Fibroblast of skin of abdomen (primary cell): ENCODE data around the gene KRT75. TPM values are rescaled to one million over a fixed set of nuclear protein-coding genes. Genes with fewer than 3 reads are reported as not detected.
"Not testable (repeated sequence)": the region's sequence is repeated elsewhere in the genome, so short reads cannot be mapped to it uniquely, and the experiment has no call there.

ENCODE experiments used
- DNase-seq: peaks from one replicate; pipeline ENCODE4 v3.0.0-alpha.2; 2013
- polyA plus RNA-seq, 2 experiments: library from polyadenylated mRNA; unstranded; fragments of 120-200 nt; gene quantifications; one replicate each; pipeline ENCODE4 v1.2.1, GENCODE V29; 2013; ENCODE audit not compliant: insufficient read length in 2 of 2

KRT75 gene
- not detected for polyA plus RNA-seq (2013, experiment 1 of 2; ENCODE audit: insufficient read length)
- not detected for polyA plus RNA-seq (2013, experiment 2 of 2; ENCODE audit: insufficient read length)

DNA sequence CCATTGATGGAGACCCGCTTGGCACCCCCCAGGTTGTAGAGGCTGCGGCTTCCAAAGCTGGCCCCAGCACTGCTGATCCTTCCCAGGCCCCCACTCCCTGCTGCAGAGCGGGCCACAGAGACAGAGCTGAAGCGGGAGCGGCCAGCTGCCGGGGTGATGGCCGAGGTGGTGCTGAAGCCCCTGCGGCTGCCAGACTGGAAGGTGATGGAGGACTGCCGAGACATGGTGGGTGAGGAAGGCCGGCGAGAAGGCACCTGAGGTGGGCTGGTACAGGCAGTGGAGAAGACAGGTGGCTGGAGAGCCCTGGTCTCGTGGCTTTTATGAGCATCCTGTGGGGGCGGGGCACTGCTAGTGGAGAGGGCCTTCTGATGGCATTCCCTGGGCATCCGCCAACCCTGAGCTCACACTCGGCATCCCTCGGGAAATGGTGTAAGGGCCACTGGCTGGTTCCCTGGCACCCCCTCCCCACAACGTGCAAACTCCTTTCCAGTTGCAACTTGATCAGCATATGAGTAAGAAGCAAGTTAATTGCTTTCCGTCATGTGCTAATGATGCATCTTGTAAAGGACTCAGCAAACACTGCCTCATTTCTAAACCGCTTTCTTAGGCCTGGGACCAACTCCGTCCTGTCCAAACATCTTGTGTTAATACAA, at the start of gene KRT75:
KRT75 (minus strand) TSS at position 291 of the 653 bp plus-strand sequence; CDS start at position 224, 67 bp downstream.
- DNase-seq: peak; percentile 20

DNA sequence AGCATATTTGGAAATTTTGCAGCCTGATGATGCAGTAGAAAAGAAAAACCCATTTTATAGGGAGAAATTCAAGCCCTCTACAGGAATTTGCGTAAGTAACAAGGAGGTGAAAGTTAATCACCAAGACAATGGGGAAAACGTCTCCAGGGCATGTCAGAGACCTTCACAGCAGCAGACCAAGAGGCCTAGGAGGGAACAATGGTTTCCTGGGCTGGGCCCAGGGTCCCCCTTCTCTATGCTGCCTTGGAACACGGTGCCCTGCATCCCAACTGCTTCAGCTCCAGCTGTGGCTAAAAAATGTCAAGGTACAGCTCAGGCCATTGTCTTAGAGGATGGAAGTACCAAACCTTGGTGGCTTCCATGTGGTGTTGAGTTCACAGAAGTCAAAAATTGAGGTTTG, 45.9 kb upstream of the KRT75 start:
- DNase-seq: no peak

DNA sequence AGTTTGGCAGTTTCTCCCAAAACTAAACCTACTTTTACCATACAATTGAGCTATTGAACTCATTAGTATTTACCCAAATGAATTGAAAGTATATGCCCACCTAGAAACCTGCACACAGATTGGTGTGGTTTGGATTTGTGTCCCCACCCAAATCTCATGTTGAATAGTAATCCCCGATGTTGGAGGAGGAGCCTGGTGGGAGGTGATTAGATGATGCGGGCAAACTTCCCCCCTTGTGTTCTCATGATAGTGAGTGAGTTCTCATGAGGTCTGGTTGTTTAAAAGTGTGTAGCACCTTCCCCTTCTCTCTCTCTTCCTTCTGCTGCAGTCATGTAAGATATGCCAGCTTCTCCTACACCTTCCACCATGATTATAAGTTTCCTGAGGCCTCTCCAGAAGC, 43.5 kb upstream of the KRT75 start:
- DNase-seq: no peak

DNA sequence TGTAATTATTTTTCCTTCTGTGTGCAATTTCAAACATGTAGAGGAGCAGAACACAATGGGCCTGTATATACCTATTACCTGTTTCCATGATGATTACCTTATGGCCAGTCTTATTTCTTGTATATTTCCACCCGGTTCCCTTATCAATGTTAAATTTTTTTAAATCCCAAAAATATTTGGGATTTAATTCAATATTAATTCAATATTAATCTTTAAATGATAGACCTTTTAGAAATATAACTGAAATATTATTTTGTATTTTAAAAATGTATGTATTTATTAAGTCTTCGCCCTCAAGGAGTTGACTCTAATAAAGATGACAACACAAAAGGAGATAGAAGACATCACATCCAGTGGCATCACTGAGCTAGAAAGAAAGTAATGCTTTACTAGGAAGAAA, 40.0 kb upstream of the KRT75 start:
- DNase-seq: no peak

DNA sequence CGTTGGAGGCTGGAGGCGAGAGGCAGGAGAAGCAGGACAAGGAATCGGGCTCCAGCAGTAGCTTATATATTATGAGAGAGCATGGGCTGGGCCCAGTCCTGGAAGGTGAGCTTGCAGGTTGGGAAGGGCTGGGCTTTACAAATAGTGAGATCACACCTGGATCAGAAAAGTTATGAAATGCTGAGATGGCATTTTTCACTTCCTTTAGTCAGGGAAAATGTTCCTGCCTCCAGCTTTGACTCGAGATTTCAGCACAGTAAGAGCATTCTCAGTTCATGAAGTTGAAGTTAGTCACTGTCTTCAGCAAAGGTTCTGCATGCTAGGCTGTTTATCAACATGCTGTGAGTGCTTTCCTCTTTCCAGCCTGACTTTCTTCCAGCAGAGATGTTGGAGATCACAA, 39.6 kb upstream of the KRT75 start, which contains the start of gene KRT6C:
KRT6C (minus strand) TSS at position 38 of the 400 bp plus-strand sequence. CDS start 68 bp downstream, outside the sequence.
- DNase-seq: no peak

DNA sequence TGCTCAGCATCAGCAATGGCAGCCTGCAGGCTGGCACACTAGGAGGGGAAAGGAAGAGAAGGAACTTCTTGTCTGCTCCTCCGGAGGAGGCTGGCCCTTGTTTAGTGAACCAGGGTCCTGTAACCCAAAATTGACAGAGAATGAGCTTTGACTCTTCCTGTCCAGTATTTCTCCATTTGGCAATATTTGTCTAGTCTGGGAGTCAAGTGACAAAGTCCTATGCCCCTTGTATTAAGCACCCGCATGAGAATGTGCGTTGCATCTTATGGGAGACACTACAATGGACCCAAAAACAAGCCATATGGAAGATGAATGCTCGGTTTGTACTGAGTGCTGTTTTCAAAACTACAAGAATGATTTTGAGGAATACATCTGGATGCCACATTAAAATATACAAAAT, 35.7 kb upstream of the KRT75 start:
- no peak for DNase-seq

DNA sequence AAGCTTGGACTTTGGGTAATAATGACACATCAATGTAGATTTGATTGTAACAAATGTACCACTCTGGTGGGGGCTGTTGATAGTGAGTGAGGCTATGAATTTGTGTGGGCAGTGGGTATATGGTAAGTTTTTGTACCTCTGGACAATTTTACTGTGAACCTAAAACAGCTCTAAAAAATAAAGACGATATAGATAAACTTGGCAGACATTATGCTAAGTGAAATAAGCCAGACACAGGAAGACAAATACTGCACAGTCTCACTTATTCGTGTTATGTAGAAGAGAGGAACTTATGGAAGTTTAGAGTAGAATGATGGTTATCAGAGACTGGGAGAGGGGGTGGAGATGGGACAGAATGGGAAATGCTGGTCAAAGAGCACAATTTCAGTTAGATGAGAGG, 30.7 kb upstream of the KRT75 start:
- DNase-seq: no peak

DNA sequence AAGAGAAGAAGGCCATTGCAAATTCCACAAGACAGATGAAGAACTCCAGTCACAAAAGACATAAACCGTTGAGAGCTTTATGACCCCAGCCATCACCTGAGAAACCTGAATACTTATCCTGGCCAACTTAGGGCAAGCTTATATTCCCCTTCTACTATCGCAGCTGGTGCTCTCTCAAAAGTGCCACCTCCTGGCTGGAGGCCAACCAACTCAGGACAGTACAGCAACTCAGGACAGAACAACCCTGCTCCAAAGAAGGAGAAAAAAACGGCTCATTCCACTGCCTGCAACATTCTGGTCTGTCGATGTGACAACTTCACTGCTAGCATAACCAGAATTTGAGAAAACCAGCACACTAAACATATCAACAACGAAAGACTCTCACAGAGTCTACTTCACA, 27.5 kb upstream of the KRT75 start:
- DNase-seq: no peak

DNA sequence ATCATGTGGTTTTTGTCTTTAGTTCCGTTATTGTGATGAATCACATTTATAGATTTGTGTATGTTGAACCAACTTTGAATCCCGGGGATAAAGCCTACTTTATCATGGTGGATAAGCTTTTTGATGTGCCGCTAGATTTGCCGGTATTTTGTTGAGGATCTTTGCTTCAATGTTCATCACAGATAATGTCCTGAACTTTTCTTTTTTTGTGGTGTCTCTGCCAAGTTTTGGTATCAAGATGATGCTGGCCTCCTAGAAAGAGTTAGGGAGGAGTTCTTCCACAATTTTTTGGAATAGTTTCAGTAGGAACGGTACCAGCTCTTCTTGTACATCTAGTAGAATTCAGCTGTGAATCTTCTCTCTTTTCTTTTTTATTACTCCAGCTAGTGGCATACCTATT, 24.7 kb upstream of the KRT75 start:
- DNase-seq: no peak

DNA sequence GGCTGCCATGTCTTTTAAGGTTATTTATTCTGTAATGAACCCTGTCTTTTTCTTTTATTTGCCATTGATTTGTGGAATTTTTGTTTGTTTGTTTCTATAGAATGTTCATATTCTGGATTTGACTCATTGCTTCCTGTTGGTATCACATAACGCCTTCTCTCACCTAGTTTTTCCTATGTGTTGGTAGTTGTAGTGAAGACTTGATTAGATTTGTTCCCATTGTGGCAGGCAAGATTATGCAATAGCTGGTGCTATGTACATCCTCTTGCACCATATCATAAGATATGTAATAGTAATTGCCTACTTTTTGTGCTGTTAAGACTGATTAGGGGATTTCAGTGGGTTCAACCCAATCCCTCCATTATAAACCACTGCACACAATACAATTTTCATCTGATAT, 21.6 kb upstream of the KRT75 start:
- no peak for DNase-seq

DNA sequence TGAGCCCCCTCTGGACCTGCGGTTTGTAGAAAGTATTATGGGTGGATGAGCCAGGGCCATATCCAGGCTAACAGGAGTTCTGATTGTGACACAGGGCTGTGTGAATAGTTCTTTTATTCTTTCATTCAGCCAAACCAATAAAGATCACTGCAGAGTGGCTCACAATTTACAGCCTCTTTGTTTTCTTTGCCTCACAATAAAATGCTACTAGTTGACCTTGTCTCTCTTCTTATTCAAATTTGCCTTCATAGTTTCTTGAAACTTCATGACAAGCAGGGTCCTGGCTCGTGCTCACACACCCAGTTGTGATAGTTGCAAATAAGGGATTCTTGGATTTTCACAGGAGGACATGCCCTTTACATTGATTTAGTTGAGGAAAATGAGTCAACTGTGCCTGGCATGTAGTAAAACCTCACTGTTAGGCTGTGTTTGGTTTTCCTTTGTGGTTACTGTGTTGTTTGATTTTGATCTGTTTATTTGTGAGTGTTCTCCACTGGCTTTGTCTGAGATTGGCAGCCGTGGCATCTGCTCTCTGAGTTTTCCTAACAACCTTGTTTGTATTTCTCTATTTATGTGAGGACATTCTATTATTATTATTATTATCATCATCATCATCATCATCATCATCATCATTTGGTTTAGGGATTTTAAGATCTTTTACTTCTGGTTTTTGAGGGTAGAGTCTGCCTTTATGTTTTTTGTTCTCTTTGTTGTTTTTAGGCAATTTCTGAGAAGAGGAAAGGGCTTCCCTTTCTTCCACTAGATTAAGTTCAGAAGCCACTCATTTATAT, 20.4 kb upstream of the KRT75 start:
- DNase-seq: no peak

DNA sequence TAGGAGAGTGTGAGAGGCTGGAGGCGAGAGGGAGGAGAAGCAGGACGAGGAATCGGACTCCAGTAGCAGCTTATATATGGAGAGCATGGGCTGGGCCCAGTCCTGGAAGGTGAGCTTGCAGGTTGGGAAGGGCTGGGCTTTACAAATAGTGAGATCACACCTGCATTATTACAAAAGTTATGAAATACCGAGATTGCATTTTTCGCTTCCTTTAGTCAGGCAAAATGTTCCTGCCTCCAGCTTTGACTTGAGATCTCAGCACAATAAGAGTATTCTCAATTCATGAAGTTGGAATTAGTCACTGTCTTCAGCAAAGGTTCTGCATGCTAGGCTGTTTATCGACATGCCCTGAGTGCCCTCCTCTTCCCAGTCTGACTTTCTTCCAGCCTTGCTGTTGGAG, 17.9 kb upstream of the KRT75 start, which contains the start of gene KRT6B:
KRT6B (minus strand) TSS at position 46 of the 400 bp plus-strand sequence. CDS start 68 bp downstream, outside the sequence.
- DNase-seq: no peak

DNA sequence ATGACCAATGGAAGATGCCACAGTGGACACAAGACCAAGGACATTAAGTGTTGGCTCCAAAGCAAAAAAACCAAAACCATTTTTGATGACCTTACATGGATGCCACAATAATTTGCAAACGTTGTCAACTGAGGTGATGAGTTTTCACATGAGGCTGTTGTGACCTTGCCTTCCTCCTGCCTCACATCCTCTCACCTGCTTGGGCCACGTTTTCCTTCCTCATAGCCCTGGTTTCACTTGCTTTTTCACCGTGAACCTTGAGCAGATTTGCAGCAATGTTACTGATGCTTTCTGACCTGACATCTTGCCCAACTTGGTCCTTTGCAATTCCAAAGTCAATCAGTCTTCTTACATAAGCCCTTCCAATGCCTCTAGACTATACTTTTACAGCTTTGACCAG, 14.1 kb upstream of the KRT75 start:
- DNase-seq: no peak

DNA sequence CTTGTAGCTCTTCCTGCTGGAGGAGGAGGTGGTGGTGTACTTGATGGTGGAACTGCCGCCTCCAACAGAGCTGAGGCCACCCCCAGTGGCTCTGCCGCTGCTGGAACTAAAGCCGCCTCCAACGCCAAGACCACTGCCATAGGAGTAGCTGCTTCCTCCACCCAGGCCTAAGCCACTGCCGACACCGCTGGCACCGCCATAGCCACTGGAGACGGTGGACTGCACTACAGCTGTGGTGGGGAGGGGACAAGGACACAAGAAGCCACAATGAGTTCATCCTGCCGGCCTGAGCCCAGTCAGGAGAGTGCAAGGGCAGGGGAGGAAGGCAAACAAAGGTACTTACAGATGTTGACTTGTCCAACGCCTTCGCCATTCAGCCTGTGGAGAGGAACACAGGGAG, 13.0 kb upstream of the KRT75 start:
- DNase-seq: not testable (repeated sequence)

DNA sequence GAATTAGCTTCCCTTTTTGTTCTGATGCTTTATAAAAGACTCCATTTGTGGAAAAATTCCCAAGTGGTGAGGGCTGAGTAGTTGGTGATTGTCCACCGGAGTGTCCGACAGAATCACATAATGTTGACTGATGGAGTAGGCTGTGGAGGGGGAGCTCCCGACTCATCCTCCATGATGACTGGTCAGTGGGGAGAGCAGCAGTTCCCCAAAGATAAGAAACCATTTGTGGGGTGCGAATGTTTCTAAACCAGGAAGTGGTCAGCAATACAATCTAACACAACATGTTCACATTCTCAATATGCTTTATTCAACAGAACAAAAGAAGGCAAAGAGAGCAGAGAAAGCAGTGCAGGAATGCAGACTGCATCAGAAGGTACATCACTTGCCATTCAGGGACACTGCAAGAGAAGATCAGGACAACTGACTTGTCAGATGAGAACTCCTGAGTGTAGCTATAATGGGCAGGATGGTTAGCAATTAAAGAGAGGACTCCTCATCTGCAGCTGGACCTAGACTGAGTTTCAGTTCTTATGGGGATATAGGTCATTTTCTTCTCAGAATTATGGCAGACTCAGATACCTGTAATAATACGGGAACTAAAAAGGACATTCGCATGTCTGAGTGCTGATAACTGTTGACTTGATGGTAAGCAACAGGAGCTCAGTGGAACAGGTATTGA, 12.3 kb upstream of the KRT75 start:
- DNase-seq: no peak

DNA sequence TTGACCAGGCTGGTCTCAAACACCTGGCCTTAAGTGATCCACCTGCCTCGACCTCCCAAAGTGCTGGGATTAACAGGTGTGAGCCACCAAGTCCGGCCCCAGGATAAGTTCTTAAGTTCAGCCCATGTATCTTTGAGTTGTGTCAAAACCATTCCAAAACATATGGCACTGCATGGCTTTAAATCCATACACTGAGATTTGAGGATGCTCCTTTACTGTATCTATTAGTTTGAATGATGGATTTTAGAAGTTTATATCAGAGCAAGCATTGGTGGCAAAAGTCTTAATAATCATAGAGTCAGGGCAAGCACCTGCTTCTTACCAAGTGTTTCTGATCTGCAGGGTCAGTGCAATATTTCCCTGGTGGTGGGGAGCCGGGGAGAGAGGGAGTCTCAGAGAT, 11.7 kb upstream of the KRT75 start:
- no peak for DNase-seq

DNA sequence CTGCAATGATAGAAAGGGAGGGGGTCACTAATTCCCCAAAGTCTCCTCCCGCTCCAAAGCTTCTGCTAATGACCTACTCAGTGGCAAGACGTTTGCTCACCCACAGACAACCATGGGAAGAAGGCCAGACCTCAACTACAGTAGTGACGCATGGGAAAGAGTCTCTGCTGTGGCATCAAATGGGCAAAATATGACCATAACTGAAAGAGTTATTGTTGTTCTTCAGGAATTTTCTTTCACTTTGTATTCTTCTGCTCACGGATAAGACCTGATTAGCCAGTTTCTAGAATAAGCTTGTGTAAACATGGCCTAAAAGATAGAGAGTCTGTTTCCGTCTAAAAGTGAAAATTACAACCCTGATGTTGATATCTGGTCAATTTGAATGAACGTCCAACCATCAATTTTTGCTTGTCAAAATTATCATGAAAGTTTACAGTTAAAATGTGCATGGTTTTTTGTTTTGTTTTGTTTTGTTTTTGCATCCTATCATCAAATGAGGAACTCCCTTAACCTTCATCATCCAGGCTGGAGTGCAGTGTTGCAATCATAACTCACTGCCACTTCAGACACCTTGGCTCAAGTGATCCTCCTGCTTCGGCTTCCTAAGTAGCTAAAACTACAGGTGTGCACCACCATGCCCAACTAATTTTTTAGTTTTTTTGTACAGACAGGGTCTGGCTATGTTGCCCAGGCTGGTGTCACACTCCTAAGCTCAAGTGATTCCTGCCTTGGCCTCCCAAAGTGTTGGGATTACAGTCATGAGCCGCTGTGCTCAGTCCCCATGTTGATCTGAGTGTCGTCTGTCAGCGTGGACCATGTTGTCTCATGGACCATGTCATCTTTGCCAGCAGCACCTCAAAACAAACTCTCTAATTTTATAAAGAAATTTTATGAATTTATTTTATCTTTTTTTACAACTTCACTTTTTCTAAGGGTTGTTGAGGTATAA, 10.8 kb upstream of the KRT75 start:
- no peak for DNase-seq

DNA sequence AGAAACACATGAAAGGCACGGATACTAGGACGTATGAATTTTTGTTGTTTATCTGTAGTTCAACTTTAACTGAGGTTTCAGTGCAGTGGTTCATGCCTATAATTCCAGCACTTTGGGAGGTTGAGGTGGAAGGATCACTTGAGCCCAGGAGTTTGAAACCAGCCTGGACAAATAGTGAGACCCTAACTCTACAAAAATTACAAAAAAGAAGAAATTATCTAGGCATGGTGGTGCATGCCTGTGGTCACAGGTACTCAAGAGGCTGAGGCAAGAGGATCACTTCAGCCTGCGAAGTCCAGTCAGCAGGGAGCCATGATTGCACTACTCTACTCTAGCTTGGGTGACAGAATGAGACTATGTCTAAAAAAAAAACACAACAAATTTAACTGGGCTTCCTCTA, 9.8 kb upstream of the KRT75 start:
- no peak for DNase-seq

DNA sequence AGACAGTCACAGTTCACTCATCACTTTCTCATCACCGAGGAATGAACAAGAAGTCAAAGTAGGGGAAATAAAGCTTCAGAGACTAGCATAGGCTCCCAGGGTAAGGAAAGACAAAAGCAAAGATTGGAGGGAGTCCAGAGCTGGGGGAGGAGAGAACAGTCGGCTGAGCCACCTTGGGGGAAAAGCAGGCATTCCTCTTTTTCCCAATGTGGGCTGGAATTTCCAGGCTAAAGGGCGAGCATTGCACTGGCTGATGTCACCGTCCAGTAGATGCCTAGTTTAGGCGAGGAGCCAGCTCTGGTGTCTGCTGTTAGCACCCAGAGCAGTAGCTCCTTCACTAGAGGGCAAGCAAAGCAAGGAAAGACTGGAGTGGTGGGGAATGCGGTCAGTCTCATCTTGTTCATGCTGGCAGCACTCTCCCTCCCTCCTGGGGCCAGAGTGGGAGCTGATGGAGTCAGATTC, 8.5 kb upstream of the KRT75 start:
- peak; percentile 95 for DNase-seq

DNA sequence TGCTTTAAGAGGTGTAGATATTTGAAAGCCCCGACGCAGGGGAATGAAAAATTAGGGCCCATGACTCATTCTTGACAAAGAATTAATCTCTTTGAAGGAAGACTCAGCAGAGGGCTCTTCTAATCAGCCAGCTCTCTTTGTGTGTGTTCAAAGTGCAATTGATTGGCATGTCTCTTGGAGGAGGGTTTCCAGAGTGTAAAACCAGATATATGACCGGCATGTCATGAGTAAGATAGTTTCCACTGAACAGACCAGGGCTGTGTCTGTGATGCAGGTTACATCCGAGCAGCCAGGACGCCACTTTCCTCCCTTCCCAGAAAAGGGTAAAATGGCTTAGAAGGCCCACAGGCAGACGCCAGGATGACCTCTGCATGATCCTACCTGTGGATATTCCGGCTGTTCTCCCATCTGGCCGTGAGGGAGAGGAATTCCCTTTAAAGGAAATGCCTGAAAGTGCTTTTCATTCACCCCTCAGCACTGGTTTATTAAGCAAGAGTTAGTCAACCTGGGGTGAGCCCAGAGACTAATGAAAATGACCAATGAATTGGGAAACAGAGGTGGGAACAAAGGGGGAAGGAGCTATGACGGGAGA, 7.2 kb upstream of the KRT75 start:
- DNase-seq: peak; percentile 63

DNA sequence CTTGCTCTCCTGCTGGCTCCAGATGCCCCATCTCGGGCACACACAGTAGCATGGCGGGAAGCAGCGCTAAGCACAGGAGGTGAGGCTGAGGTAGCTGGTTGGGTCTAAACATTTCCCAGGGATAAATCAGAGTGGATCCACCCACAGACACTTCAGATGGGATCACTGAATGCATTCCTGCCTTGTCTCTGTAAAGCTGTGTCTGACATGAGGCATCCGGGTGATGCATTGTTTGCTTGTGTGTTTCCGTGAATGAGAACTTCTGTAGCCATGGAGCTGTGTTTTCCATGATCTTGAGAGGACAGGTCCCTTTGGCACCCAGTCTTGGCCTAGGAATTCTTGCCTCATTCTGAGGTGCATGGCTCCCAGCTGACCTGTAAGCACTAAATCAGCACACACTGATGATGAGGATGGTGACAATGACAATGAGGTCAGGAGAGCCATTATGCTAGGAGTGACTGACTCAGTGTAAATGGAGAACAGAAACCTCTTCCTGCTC, 6.7 kb upstream of the KRT75 start:
- DNase-seq: peak; percentile 81
